Muscle of back (tissue), 13 donors: ENCODE measurements around the gene CELSR3. TPM values are rescaled to one million over a fixed set of nuclear protein-coding genes. Genes with fewer than 3 reads are reported as not detected.

Experiments
- DNase-seq, 3 donors: peaks; one replicate each; pipeline versions ENCODE4 v3.0.0 to v3.0.0-alpha.2; 2013
- long read RNA-seq, 9 donors: transcript quantifications; one replicate each; lab custom pipeline, GENCODE V29; 2026
- polyA plus RNA-seq, 10 donors: library from polyadenylated mRNA; unstranded; fragments of 120-200 nt; gene quantifications; one replicate each; pipeline ENCODE4 v1.2.1, GENCODE V29; 2013; ENCODE audit not compliant: insufficient read length in 10 of 10

Gene CELSR3
- 1 to 10 TPM in 1 of 10 donors, under 1 TPM in 9; 0.35 to 1.2 (median 0.66) TPM for polyA plus RNA-seq
- long read RNA-seq, donor 1 = 0 reads
- long read RNA-seq, donor 2 = 0 reads
- long read RNA-seq, donor 3 = 0 reads
- long read RNA-seq, donor 4 = 0 reads
- long read RNA-seq, donor 5 = 0 reads
- long read RNA-seq, donor 6 = 0 reads
- long read RNA-seq, donor 7 = 0 reads
- long read RNA-seq, donor 8 = 0 reads
- long read RNA-seq, donor 9 = 0 reads

GRCh38 chr3:48662753-48663488 is at the start of gene CELSR3:
Gene CELSR3, minus strand, starts transcription at chr3:48662886. Its CDS starts 252 bp downstream, at chr3:48662634.
- DNase-seq = peak; percentile 60 to 83 (median 68)

GRCh38 chr3:48711727-48712126 is 49.0 kb upstream of the CELSR3 start:
- no peak for DNase-seq

GRCh38 chr3:48709051-48709461 is 46.4 kb upstream of the CELSR3 start:
- no peak for DNase-seq

GRCh38 chr3:48708481-48708889 is 45.8 kb upstream of the CELSR3 start:
- no peak for DNase-seq

GRCh38 chr3:48707157-48707556 is 44.5 kb upstream of the CELSR3 start:
- DNase-seq = no peak

- no peak for DNase-seq
Observed at GRCh38 chr3:48702320-48702920, 39.7 kb upstream of the CELSR3 start.

- no peak for DNase-seq
Observed at GRCh38 chr3:48700731-48701405, 38.2 kb upstream of the CELSR3 start.

GRCh38 chr3:48698891-48699290 is 36.2 kb upstream of the CELSR3 start:
- DNase-seq = no peak

GRCh38 chr3:48697952-48698351 is 35.3 kb upstream of the CELSR3 start:
- DNase-seq = no peak

- DNase-seq = no peak
Observed at GRCh38 chr3:48696601-48697000, 33.9 kb upstream of the CELSR3 start.

- DNase-seq = no peak
Observed at GRCh38 chr3:48696156-48696555, 33.5 kb upstream of the CELSR3 start.

- peak in 1 of 3 donors; percentile 61 for DNase-seq
Observed at GRCh38 chr3:48695393-48695753, 32.7 kb upstream of the CELSR3 start.

- DNase-seq = peak; percentile 58 to 64 (median 59)
Observed at GRCh38 chr3:48694610-48695392, 32.1 kb upstream of the CELSR3 start.

GRCh38 chr3:48693826-48694225 is 31.1 kb upstream of the CELSR3 start:
- DNase-seq = no peak

- DNase-seq = no peak
Observed at GRCh38 chr3:48692551-48692950, 29.9 kb upstream of the CELSR3 start.

GRCh38 chr3:48690846-48691458 is 28.3 kb upstream of the CELSR3 start:
- no peak for DNase-seq

- no peak for DNase-seq
Observed at GRCh38 chr3:48689384-48689783, 26.7 kb upstream of the CELSR3 start.

GRCh38 chr3:48688737-48689075 is 26.0 kb upstream of the CELSR3 start:
- no peak for DNase-seq

GRCh38 chr3:48688032-48688736 is 25.5 kb upstream of the CELSR3 start:
- DNase-seq = no peak

- no peak for DNase-seq
Observed at GRCh38 chr3:48687220-48687678, 24.6 kb upstream of the CELSR3 start.
